CD14-positive monocyte (primary cell): ENCODE measurements around the gene MSRB3. TPM values are rescaled to one million over a fixed set of nuclear protein-coding genes. Genes with fewer than 3 reads are reported as not detected.
A peak's percentile ranks its signal among the peaks of the same experiment; 100 is the strongest.

Experiments
- DNase-seq, 3 donors: peaks; one replicate each; pipeline ENCODE4 v3.0.0-alpha.2; 2011 to 2022
- H2AFZ ChIP-seq: 2 replicates; pipeline ENCODE4 v1.6.0; 2012; ENCODE audit warnings: mild to moderate bottlenecking, low read depth, low read length, inconsistent platforms; ENCODE audit not compliant: insufficient read depth, poor library complexity, severe bottlenecking
- H3K27ac ChIP-seq, 2 donors: 1 replicate in 1 of 2; 2 replicates in 1 of 2; pipeline ENCODE4 v1.5.1; 2012 to 2013; ENCODE audit warnings: low read length in 2 of 2, control low read depth in 1 of 2, inconsistent platforms in 1 of 2, low read depth in 1 of 2, mild to moderate bottlenecking in 1 of 2
- H3K27me3 ChIP-seq, 2 donors: one replicate each; pipeline versions ENCODE4 v1.6.0 to v1.6.1; 2011 to 2013; ENCODE audit warnings: low read length in 2 of 2; ENCODE audit not compliant: control insufficient read depth in 2 of 2, insufficient read depth in 2 of 2
- H3K36me3 ChIP-seq, 2 donors: replicated peaks in 1 of 2; 1 replicate in 1 of 2; 2 replicates in 1 of 2; pipeline versions ENCODE4 v1.5.1 to v1.6.1; 2012 to 2013; ENCODE audit warnings: low read length in 2 of 2, control low read depth in 1 of 2, inconsistent platforms in 1 of 2, mild to moderate bottlenecking in 1 of 2; ENCODE audit not compliant: insufficient read depth in 2 of 2, control insufficient read depth in 1 of 2
- H3K4me1 ChIP-seq, 2 donors: 1 replicate in 1 of 2; 2 replicates in 1 of 2; pipeline versions ENCODE4 v1.5.1 to v1.6.1; 2012 to 2013; ENCODE audit warnings: low read length in 2 of 2, control low read depth in 1 of 2, inconsistent platforms in 1 of 2, mild to moderate bottlenecking in 1 of 2, moderate library complexity in 1 of 2; ENCODE audit not compliant: insufficient read depth in 2 of 2, control insufficient read depth in 1 of 2
- H3K4me2 ChIP-seq: replicated peaks from 2 replicates; pipeline ENCODE3; 2012; ENCODE audit warnings: low read length, moderate library complexity, mild to moderate bottlenecking; ENCODE audit not compliant: poor library complexity, severe bottlenecking; ENCODE audit errors: extremely low read depth
- H3K4me3 ChIP-seq, 3 experiments: fragments of 200-600 bp in 1 of 3; sonication (generic) in 1 of 3; replicated peaks in 1 of 3; 1 replicate in 2 of 3; 2 replicates in 1 of 3; pipeline ENCODE4 v1.5.1; 2011 to 2013; ENCODE audit warnings: low read length in 3 of 3, mild to moderate bottlenecking in 3 of 3, control low read depth in 2 of 3, low read depth in 2 of 3, inconsistent platforms in 1 of 3, moderate library complexity in 1 of 3
- H3K79me2 ChIP-seq: 2 replicates; pipeline ENCODE4 v1.6.0; 2012; ENCODE audit warnings: mild to moderate bottlenecking, control low read depth, inconsistent platforms, low read length, moderate library complexity; ENCODE audit not compliant: insufficient read depth
- H3K9ac ChIP-seq: 2 replicates; pipeline ENCODE4 v1.6.0; 2017; ENCODE audit warnings: low read length, mild to moderate bottlenecking; ENCODE audit not compliant: insufficient read depth, poor library complexity, severe bottlenecking
- H3K9me3 ChIP-seq, 2 donors: replicated peaks in 1 of 2; 1 replicate in 1 of 2; 2 replicates in 1 of 2; pipeline versions ENCODE4 v1.5.1 to v1.6.1; 2012 to 2013; ENCODE audit warnings: low read length in 2 of 2, control low read depth in 1 of 2; ENCODE audit not compliant: control insufficient read depth in 1 of 2, insufficient read depth in 1 of 2
- H4K20me1 ChIP-seq: 2 replicates; pipeline ENCODE4 v1.6.0; 2012; ENCODE audit warnings: mild to moderate bottlenecking, low read length, control low read depth, moderate library complexity; ENCODE audit not compliant: insufficient read depth
- H3K27ac Mint-ChIP-seq, 7 donors: one replicate each; pipeline ENCODE4 v1.8.0; 2020; ENCODE audit warnings: mild to moderate bottlenecking in 7 of 7, mixed read lengths in 7 of 7, moderate library complexity in 6 of 7, inconsistent platforms in 2 of 7
- H3K27me3 Mint-ChIP-seq, 3 donors: one replicate each; pipeline ENCODE4 v1.8.0; 2021 to 2022; ENCODE audit warnings: low read depth in 3 of 3, mild to moderate bottlenecking in 3 of 3, mixed read lengths in 3 of 3, moderate library complexity in 3 of 3, inconsistent platforms in 1 of 3
- H3K36me3 Mint-ChIP-seq, 2 donors: one replicate each; pipeline ENCODE4 v1.8.0; 2020; ENCODE audit warnings: mixed read lengths in 2 of 2, inconsistent platforms in 1 of 2, mild to moderate bottlenecking in 1 of 2
- H3K4me1 Mint-ChIP-seq: one replicate; pipeline ENCODE4 v1.8.0; 2020; ENCODE audit warnings: mild to moderate bottlenecking, mixed read lengths
- H3K4me3 Mint-ChIP-seq, 2 donors: one replicate each; pipeline ENCODE4 v1.8.0; 2020; ENCODE audit warnings: mild to moderate bottlenecking in 2 of 2, mixed read lengths in 2 of 2, moderate library complexity in 1 of 2
- H3K9me3 Mint-ChIP-seq, 7 donors: one replicate each; pipeline ENCODE4 v1.8.0; 2020 to 2022; ENCODE audit warnings: mixed read lengths in 7 of 7, mild to moderate bottlenecking in 6 of 7, moderate library complexity in 6 of 7, inconsistent platforms in 2 of 7
- WGBS: methylation state at CpG from one replicate; pipeline ENCODE4 v1.1.5; 2013; ENCODE audit warnings: missing lambda C conversion rate; ENCODE audit not compliant: insufficient coverage; 5-methylcytosine and 5-hydroxymethylcytosine counted together
- intact Hi-C, 2 donors: fragments of 100-400 bp; cut with micrococcal nuclease; formaldehyde crosslinking; loops; one replicate each; pipeline versions ENCODE4 v1.15.0 to v1.15.1; 2023
- polyA plus RNA-seq, 3 donors: library from polyadenylated mRNA; depleted of rRNA in 1 of 3; unstranded in 2 of 3; stranded (reverse) in 1 of 3; fragments of 300-500 nt in 2 of 3; fragments of >200 nt in 1 of 3; fragmentation: Illumina TruSeq in 2 of 3; gene quantifications; 1 replicate in 2 of 3; 2 replicates in 1 of 3; pipeline ENCODE4 v1.2.3, GENCODE V29; 2012 to 2021
- TF ChIP-seq, protein P1 (sequence below): fragments of 200-600 bp; IDR thresholded peaks from one replicate; pipeline ENCODE4 v1.8.0; 2022; ENCODE audit warnings: antibody characterized with exemption, mild to moderate bottlenecking

Gene MSRB3
- polyA plus RNA-seq, 3 donors = 0.25 to 1.1 (median 1.0) TPM

DNA sequence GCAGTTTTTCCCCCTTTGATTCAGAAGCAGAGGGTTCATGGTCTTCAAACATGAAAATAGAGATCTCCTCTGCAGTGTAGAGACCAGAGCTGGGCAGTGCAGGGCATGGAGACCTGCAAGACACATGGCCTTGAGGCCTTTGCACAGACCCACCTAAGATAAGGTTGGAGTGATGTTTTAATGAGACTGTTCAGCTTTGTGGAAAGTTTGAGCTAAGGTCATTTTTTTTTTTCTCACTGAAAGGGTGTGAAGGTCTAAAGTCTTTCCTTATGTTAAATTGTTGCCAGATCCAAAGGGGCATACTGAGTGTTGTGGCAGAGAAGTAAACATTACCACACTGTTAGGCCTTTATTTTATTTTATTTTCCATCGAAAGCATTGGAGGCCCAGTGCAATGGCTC is 185.1 kb downstream of the MSRB3 start:
- WGBS = 86% methylated on average over 1 of the region's 1 CpG
- no peak for DNase-seq
- Histone ChIP-seq H3K4me1 (no peaks in the 10 kb centered on the region), H3K9ac (no peak overlapping the region), H2AFZ (no peak overlapping the region), H3K27me3 (no peaks in the 10 kb centered on the region), H3K36me3 (no peaks in the 10 kb centered on the region), H3K27ac (no peak overlapping the region), H4K20me1 (no peaks in the 10 kb centered on the region), H3K4me2 (no peak overlapping the region), H3K4me3 (no peak overlapping the region), H3K9me3 (no peaks in the 10 kb centered on the region), H3K79me2 (no peaks in the 10 kb centered on the region)
- Mint-ChIP-seq H3K36me3 (peaks cover 3 to 8% of the 10 kb centered on the region in 2 donors), H3K27me3 (no peaks in the 10 kb centered on the region), H3K4me1 (no peaks in the 10 kb centered on the region), H3K9me3 (peaks cover 0 to 2% (median 0%) of the 10 kb centered on the region in 7 donors), H3K27ac (peak overlapping the region in 1 of 7 donors; percentile 65), H3K4me3 (no peak overlapping the region)
- TF ChIP-seq, protein P1, sequence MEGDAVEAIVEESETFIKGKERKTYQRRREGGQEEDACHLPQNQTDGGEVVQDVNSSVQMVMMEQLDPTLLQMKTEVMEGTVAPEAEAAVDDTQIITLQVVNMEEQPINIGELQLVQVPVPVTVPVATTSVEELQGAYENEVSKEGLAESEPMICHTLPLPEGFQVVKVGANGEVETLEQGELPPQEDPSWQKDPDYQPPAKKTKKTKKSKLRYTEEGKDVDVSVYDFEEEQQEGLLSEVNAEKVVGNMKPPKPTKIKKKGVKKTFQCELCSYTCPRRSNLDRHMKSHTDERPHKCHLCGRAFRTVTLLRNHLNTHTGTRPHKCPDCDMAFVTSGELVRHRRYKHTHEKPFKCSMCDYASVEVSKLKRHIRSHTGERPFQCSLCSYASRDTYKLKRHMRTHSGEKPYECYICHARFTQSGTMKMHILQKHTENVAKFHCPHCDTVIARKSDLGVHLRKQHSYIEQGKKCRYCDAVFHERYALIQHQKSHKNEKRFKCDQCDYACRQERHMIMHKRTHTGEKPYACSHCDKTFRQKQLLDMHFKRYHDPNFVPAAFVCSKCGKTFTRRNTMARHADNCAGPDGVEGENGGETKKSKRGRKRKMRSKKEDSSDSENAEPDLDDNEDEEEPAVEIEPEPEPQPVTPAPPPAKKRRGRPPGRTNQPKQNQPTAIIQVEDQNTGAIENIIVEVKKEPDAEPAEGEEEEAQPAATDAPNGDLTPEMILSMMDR = no peak
- intact Hi-C loops = no loop called here

DNA sequence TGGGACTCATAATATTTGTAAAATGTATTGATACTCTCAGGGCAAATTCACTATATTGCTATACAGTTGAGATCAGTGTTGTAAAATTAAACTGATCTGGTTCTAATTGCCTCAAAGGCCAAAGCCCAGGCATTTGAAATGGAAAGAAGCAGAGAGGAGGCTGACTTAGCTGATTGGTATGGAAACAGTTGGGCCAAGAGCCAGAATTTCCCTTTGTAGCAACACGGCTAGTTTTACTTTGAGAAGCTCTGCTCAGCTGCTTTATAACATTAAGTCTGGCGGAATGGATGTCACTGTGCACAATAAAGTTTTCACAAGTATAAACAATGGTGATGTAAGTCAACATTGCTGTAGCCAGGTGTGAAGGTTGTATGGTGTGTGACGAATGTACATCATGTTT is 186.4 kb downstream of the MSRB3 start:
- no CpG with 5 or more reads among the region's 3 CpGs for WGBS
- Histone ChIP-seq H3K4me3 (no peak overlapping the region), H3K36me3 (no peaks in the 10 kb centered on the region), H3K9ac (no peak overlapping the region), H4K20me1 (no peaks in the 10 kb centered on the region), H3K79me2 (no peaks in the 10 kb centered on the region), H3K27me3 (no peaks in the 10 kb centered on the region), H3K27ac (no peak overlapping the region), H3K9me3 (no peaks in the 10 kb centered on the region), H2AFZ (no peak overlapping the region), H3K4me1 (no peaks in the 10 kb centered on the region), H3K4me2 (no peak overlapping the region)
- Mint-ChIP-seq H3K9me3 (peaks cover 0 to 2% (median 0%) of the 10 kb centered on the region in 7 donors), H3K27ac (no peak overlapping the region), H3K36me3 (peaks cover 3 to 6% of the 10 kb centered on the region in 2 donors), H3K4me3 (no peak overlapping the region), H3K27me3 (no peaks in the 10 kb centered on the region), H3K4me1 (no peaks in the 10 kb centered on the region)
- intact Hi-C loops = no loop called here
- TF ChIP-seq, protein P1 = no peak
- DNase-seq = no peak
